Measurements from ENCODE around the gene ST8SIA5.

The ST8SIA5 gene

GRCh38 chr18:46624127-46624526 lies 132.7 kb downstream of the ST8SIA5 start:
- H3K4ac ChIP-seq (ENCODE audit: low read length) = no peak overlapping the region
- H3K36me3 ChIP-seq (replicated peaks in 1 of 2; ENCODE audit: control insufficient read depth in 2 of 2, insufficient read depth in 2 of 2, low read length in 2 of 2) = no peaks in the 10 kb centered on the region
- H4K91ac ChIP-seq (ENCODE audit: low read depth, low read length, poor library complexity) = no peak overlapping the region
- no peak overlapping the region for H2BK5ac ChIP-seq (ENCODE audit: low read length)
- no peak overlapping the region for H3K4me2 ChIP-seq (ENCODE audit: insufficient read depth, low read length, poor library complexity, severe bottlenecking)
- no peak overlapping the region for H3K4me3 ChIP-seq (ENCODE audit: low read length in 2 of 2)
- WGBS, 2 donors (ENCODE audit: extremely low coverage in 2 of 2, insufficient read length in 2 of 2, insufficient replicate concordance in 1 of 2) = no CpG with 5 or more reads among the region's 11 CpGs
- H3K14ac ChIP-seq (ENCODE audit: low read length) = peak overlapping the region; percentile 26
- no peak overlapping the region for H2BK12ac ChIP-seq (ENCODE audit: low read length)
- H3K27me3 ChIP-seq (ENCODE audit: control insufficient read depth in 3 of 3, insufficient read depth in 3 of 3, low read depth in 1 of 3, low read length in 3 of 3) = peaks cover 0 to 2% (median 0%) of the 10 kb centered on the region in 3 experiments
- H2BK15ac ChIP-seq (ENCODE audit: low read length) = no peak overlapping the region
- peaks cover 2 to 4% of the 10 kb centered on the region in 2 donors for H3K4me1 ChIP-seq (ENCODE audit: control insufficient read depth in 2 of 2, insufficient read depth in 1 of 2, low read depth in 1 of 2, low read length in 2 of 2)
- no peak for DNase-seq (ENCODE audit: low spot score)
- H3K9me3 ChIP-seq (replicated peaks in 1 of 2; ENCODE audit: control insufficient read depth in 2 of 2, insufficient read depth in 1 of 2, low read depth in 1 of 2, low read length in 2 of 2) = no peaks in the 10 kb centered on the region
- no peak overlapping the region for H3K27ac ChIP-seq (replicated peaks; ENCODE audit: low read length)
- H3K18ac ChIP-seq (ENCODE audit: low read length) = no peak overlapping the region
- H2BK120ac ChIP-seq (ENCODE audit: low read depth, low read length) = no peak overlapping the region
- no peak overlapping the region for H3K9ac ChIP-seq (ENCODE audit: low read depth, low read length, poor library complexity)
- H3K23ac ChIP-seq (ENCODE audit: low read depth, low read length, poor library complexity) = no peak overlapping the region
- H3K79me1 ChIP-seq (ENCODE audit: low read depth, low read length) = no peaks in the 10 kb centered on the region
- H2AK5ac ChIP-seq (ENCODE audit: low read depth, low read length) = peak overlapping the region; percentile 26
- H4K8ac ChIP-seq (ENCODE audit: low read depth, low read length) = no peak overlapping the region
- H2AFZ ChIP-seq (ENCODE audit: low read length) = peak overlapping the region; percentile 78

GRCh38 chr18:46623541-46623940 lies 133.3 kb downstream of the ST8SIA5 start:
- no peak for DNase-seq (ENCODE audit: low spot score)
- Histone ChIP-seq H4K8ac (ENCODE audit: low read depth, low read length) (no peak overlapping the region), H3K4me2 (ENCODE audit: insufficient read depth, low read length, poor library complexity, severe bottlenecking) (no peak overlapping the region), H3K27me3 (ENCODE audit: control insufficient read depth in 3 of 3, insufficient read depth in 3 of 3, low read depth in 1 of 3, low read length in 3 of 3) (peaks cover 0 to 2% (median 0%) of the 10 kb centered on the region in 3 experiments), H2AK5ac (ENCODE audit: low read depth, low read length) (no peak overlapping the region), H3K9me3 (replicated peaks in 1 of 2; ENCODE audit: control insufficient read depth in 2 of 2, insufficient read depth in 1 of 2, low read depth in 1 of 2, low read length in 2 of 2) (no peaks in the 10 kb centered on the region), H2BK12ac (ENCODE audit: low read length) (no peak overlapping the region), H3K9ac (ENCODE audit: low read depth, low read length, poor library complexity) (no peak overlapping the region), H3K27ac (replicated peaks; ENCODE audit: low read length) (no peak overlapping the region), H3K79me1 (ENCODE audit: low read depth, low read length) (no peaks in the 10 kb centered on the region), H4K91ac (ENCODE audit: low read depth, low read length, poor library complexity) (no peak overlapping the region), H3K36me3 (replicated peaks in 1 of 2; ENCODE audit: control insufficient read depth in 2 of 2, insufficient read depth in 2 of 2, low read length in 2 of 2) (no peaks in the 10 kb centered on the region), H3K4me3 (ENCODE audit: low read length in 2 of 2) (no peak overlapping the region), H2BK15ac (ENCODE audit: low read length) (no peak overlapping the region), H3K4me1 (ENCODE audit: control insufficient read depth in 2 of 2, insufficient read depth in 1 of 2, low read depth in 1 of 2, low read length in 2 of 2) (peaks cover 2 to 4% of the 10 kb centered on the region in 2 donors), H2BK120ac (ENCODE audit: low read depth, low read length) (no peak overlapping the region), H3K18ac (ENCODE audit: low read length) (peak overlapping the region; percentile 76), H3K23ac (ENCODE audit: low read depth, low read length, poor library complexity) (no peak overlapping the region), H3K4ac (ENCODE audit: low read length) (no peak overlapping the region), H3K14ac (ENCODE audit: low read length) (no peak overlapping the region), H2AFZ (ENCODE audit: low read length) (peak overlapping the region; percentile 78), H2BK5ac (ENCODE audit: low read length) (no peak overlapping the region)
- no CpG with 5 or more reads among the region's 10 CpGs for WGBS, 2 donors (ENCODE audit: extremely low coverage in 2 of 2, insufficient read length in 2 of 2, insufficient replicate concordance in 1 of 2)

GRCh38 chr18:46622999-46623398 lies 133.9 kb downstream of the ST8SIA5 start:
- no peak overlapping the region for H3K4me2 ChIP-seq (ENCODE audit: insufficient read depth, low read length, poor library complexity, severe bottlenecking)
- no peak overlapping the region for H2BK5ac ChIP-seq (ENCODE audit: low read length)
- no peak overlapping the region for H3K27ac ChIP-seq (replicated peaks; ENCODE audit: low read length)
- no peak overlapping the region for H3K14ac ChIP-seq (ENCODE audit: low read length)
- no peak overlapping the region for H4K91ac ChIP-seq (ENCODE audit: low read depth, low read length, poor library complexity)
- H2BK120ac ChIP-seq (ENCODE audit: low read depth, low read length) = no peak overlapping the region
- no peaks in the 10 kb centered on the region for H3K79me1 ChIP-seq (ENCODE audit: low read depth, low read length)
- H2BK12ac ChIP-seq (ENCODE audit: low read length) = no peak overlapping the region
- no peak overlapping the region for H3K18ac ChIP-seq (ENCODE audit: low read length)
- H2BK15ac ChIP-seq (ENCODE audit: low read length) = no peak overlapping the region
- H4K8ac ChIP-seq (ENCODE audit: low read depth, low read length) = no peak overlapping the region
- H3K27me3 ChIP-seq (ENCODE audit: control insufficient read depth in 3 of 3, insufficient read depth in 3 of 3, low read depth in 1 of 3, low read length in 3 of 3) = peaks cover 0 to 2% (median 0%) of the 10 kb centered on the region in 3 experiments
- no peak overlapping the region for H3K23ac ChIP-seq (ENCODE audit: low read depth, low read length, poor library complexity)
- H3K4me3 ChIP-seq (ENCODE audit: low read length in 2 of 2) = no peak overlapping the region
- H2AFZ ChIP-seq (ENCODE audit: low read length) = peak overlapping the region; percentile 78
- no peak overlapping the region for H3K4ac ChIP-seq (ENCODE audit: low read length)
- H3K9ac ChIP-seq (ENCODE audit: low read depth, low read length, poor library complexity) = no peak overlapping the region
- H3K9me3 ChIP-seq (replicated peaks in 1 of 2; ENCODE audit: control insufficient read depth in 2 of 2, insufficient read depth in 1 of 2, low read depth in 1 of 2, low read length in 2 of 2) = no peaks in the 10 kb centered on the region
- H3K36me3 ChIP-seq (replicated peaks in 1 of 2; ENCODE audit: control insufficient read depth in 2 of 2, insufficient read depth in 2 of 2, low read length in 2 of 2) = no peaks in the 10 kb centered on the region
- no peak overlapping the region for H2AK5ac ChIP-seq (ENCODE audit: low read depth, low read length)
- DNase-seq (ENCODE audit: low spot score) = no peak
- peaks cover 2 to 4% of the 10 kb centered on the region in 2 donors for H3K4me1 ChIP-seq (ENCODE audit: control insufficient read depth in 2 of 2, insufficient read depth in 1 of 2, low read depth in 1 of 2, low read length in 2 of 2)
- WGBS, 2 donors (ENCODE audit: extremely low coverage in 2 of 2, insufficient read length in 2 of 2, insufficient replicate concordance in 1 of 2) = no CpG with 5 or more reads among the region's 3 CpGs

- no peak overlapping the region for H3K4me2 ChIP-seq (ENCODE audit: insufficient read depth, low read length, poor library complexity, severe bottlenecking)
- no peaks in the 10 kb centered on the region for H3K36me3 ChIP-seq (replicated peaks in 1 of 2; ENCODE audit: control insufficient read depth in 2 of 2, insufficient read depth in 2 of 2, low read length in 2 of 2)
- no peak overlapping the region for H3K23ac ChIP-seq (ENCODE audit: low read depth, low read length, poor library complexity)
- no CpG with 5 or more reads among the region's 4 CpGs for WGBS, 2 donors (ENCODE audit: extremely low coverage in 2 of 2, insufficient read length in 2 of 2, insufficient replicate concordance in 1 of 2)
- no peak overlapping the region for H3K4me3 ChIP-seq (ENCODE audit: low read length in 2 of 2)
- no peaks in the 10 kb centered on the region for H3K27me3 ChIP-seq (ENCODE audit: control insufficient read depth in 3 of 3, insufficient read depth in 3 of 3, low read depth in 1 of 3, low read length in 3 of 3)
- H3K9ac ChIP-seq (ENCODE audit: low read depth, low read length, poor library complexity) = no peak overlapping the region
- H2BK12ac ChIP-seq (ENCODE audit: low read length) = no peak overlapping the region
- H3K9me3 ChIP-seq (replicated peaks in 1 of 2; ENCODE audit: control insufficient read depth in 2 of 2, insufficient read depth in 1 of 2, low read depth in 1 of 2, low read length in 2 of 2) = no peaks in the 10 kb centered on the region
- H3K27ac ChIP-seq (replicated peaks; ENCODE audit: low read length) = no peak overlapping the region
- no peak overlapping the region for H2BK5ac ChIP-seq (ENCODE audit: low read length)
- no peak overlapping the region for H3K18ac ChIP-seq (ENCODE audit: low read length)
- H2AFZ ChIP-seq (ENCODE audit: low read length) = no peak overlapping the region
- H3K4ac ChIP-seq (ENCODE audit: low read length) = no peak overlapping the region
- no peak overlapping the region for H4K8ac ChIP-seq (ENCODE audit: low read depth, low read length)
- no peak overlapping the region for H4K91ac ChIP-seq (ENCODE audit: low read depth, low read length, poor library complexity)
- H2AK5ac ChIP-seq (ENCODE audit: low read depth, low read length) = no peak overlapping the region
- peaks cover 2 to 4% of the 10 kb centered on the region in 2 donors for H3K4me1 ChIP-seq (ENCODE audit: control insufficient read depth in 2 of 2, insufficient read depth in 1 of 2, low read depth in 1 of 2, low read length in 2 of 2)
- no peak overlapping the region for H2BK120ac ChIP-seq (ENCODE audit: low read depth, low read length)
- no peak overlapping the region for H2BK15ac ChIP-seq (ENCODE audit: low read length)
- no peaks in the 10 kb centered on the region for H3K79me1 ChIP-seq (ENCODE audit: low read depth, low read length)
- H3K14ac ChIP-seq (ENCODE audit: low read length) = no peak overlapping the region
- no peak for DNase-seq (ENCODE audit: low spot score)
Observed at GRCh38 chr18:46622451-46622850, 134.4 kb downstream of the ST8SIA5 start.
